Erythroblast (primary cell): ENCODE measurements around the gene PBLD.

Experiments
- GATA1 ChIP-seq: IDR thresholded peaks from 2 replicates; pipeline ENCODE4 v1.6.1; 2011; ENCODE audit warnings: low read depth, mild to moderate bottlenecking, control low read depth, low read length, moderate library complexity
- POLR2A ChIP-seq: IDR thresholded peaks from 2 replicates; pipeline ENCODE4 v1.6.1; 2011; ENCODE audit warnings: mild to moderate bottlenecking, low read length

GRCh38 chr10:68284062-68285001 is 48.4 kb downstream of the PBLD start:
- TF ChIP-seq POLR2A (no peak), GATA1 (no peak)
